Left lung (tissue), 10 donors: ENCODE results near the gene NPDC1. TPM values are rescaled to one million over a fixed set of nuclear protein-coding genes. Genes with fewer than 3 reads are reported as not detected.

Source experiments
- ATAC-seq: fragments of 200-7000 bp; cut with Tn5 transposase; one replicate; pipeline ENCODE4 v1.9.1; 2020; ENCODE audit warnings: moderate library complexity
- DNase-seq, 4 donors: peaks; one replicate each; pipeline ENCODE4 v3.0.0-alpha.2; 2013 to 2020
- H3K27ac ChIP-seq, 2 donors: fragments of 200-600 bp; sonication (generic) in 1 of 2; one replicate each; pipeline versions ENCODE4 v1.5.0 to v1.8.0; 2020 to 2021
- H3K27me3 ChIP-seq, 2 donors: fragments of 200-600 bp; sonication (generic) in 1 of 2; one replicate each; pipeline versions ENCODE4 v1.5.0 to v1.8.0; 2020 to 2021
- H3K36me3 ChIP-seq, 2 donors: fragments of 200-600 bp; sonication (generic) in 1 of 2; one replicate each; pipeline versions ENCODE4 v1.5.0 to v1.8.0; 2020 to 2021
- H3K4me1 ChIP-seq, 2 donors: fragments of 200-600 bp; one replicate each; pipeline ENCODE4 v1.8.0; 2021
- H3K4me3 ChIP-seq, 2 donors: fragments of 200-600 bp; sonication (generic) in 1 of 2; one replicate each; pipeline versions ENCODE4 v1.5.0 to v1.8.0; 2020 to 2021; ENCODE audit warnings: mild to moderate bottlenecking in 1 of 2
- H3K9me3 ChIP-seq, 2 donors: fragments of 200-600 bp; sonication (generic) in 1 of 2; one replicate each; pipeline versions ENCODE4 v1.5.0 to v1.8.0; 2020 to 2021
- CTCF ChIP-seq, 2 donors: fragments of 200-600 bp; sonication (generic) in 1 of 2; IDR thresholded peaks; one replicate each; pipeline versions ENCODE4 v1.5.0 to v1.8.0; 2021; ENCODE audit warnings: antibody characterized with exemption in 2 of 2
- intact Hi-C, 2 donors: fragments of 100-400 bp; cut with DNase I; formaldehyde crosslinking; loops; one replicate each; pipeline versions ENCODE4 v1.11.2 to v1.14.2; 2022
- polyA plus RNA-seq, 6 donors: library from polyadenylated mRNA; unstranded; fragments of 120-200 nt; gene quantifications; one replicate each; pipeline ENCODE4 v1.2.1, GENCODE V29; 2013; ENCODE audit not compliant: insufficient read length in 6 of 6
- total RNA-seq, 2 donors: library from RNA; stranded (reverse); fragmentation: NEBNext Ultra II Directional; extraction: Animal tissue kit (Norgen Biotek cat#: 25700); gene quantifications; one replicate each; pipeline ENCODE4 v1.2.1, GENCODE V29; 2021
- donor health status: DM: no; HTN: yes; CAD: no.
- donor health status: DM: no; HTN: no; CAD: no.

NPDC1 gene
- total and polyA plus RNA-seq, 8 donors, result 24.4 to 105 (median 31.7) TPM

- H3K27me3 ChIP-seq, result peaks cover 15 to 40% of the 10 kb centered on the region in 2 donors
- DNase-seq (peak in 2 of 4 donors; percentile 51 to 70), ATAC-seq (no peak)
- TF ChIP-seq CTCF (IDR thresholded peaks at IDR 0.05), result no peak
- no peak overlapping the region for H3K27ac ChIP-seq
- peaks cover 9 to 38% of the 10 kb centered on the region in 2 donors for H3K4me1 ChIP-seq
- intact Hi-C loops, result no loop called here
- H3K4me3 ChIP-seq, result no peak overlapping the region
- H3K36me3 ChIP-seq, result no peaks in the 10 kb centered on the region
- H3K9me3 ChIP-seq, result no peaks in the 10 kb centered on the region
Observed at GRCh38 chr9:137056739-137057415, 10.9 kb upstream of the NPDC1 start.

- H3K36me3 ChIP-seq, result no peaks in the 10 kb centered on the region
- no peak for TF ChIP-seq CTCF (IDR thresholded peaks at IDR 0.05)
- no peaks in the 10 kb centered on the region for H3K9me3 ChIP-seq
- ATAC-seq, result peak; percentile 64
- peaks cover 15 to 52% of the 10 kb centered on the region in 2 donors for H3K27me3 ChIP-seq
- peaks cover 9 to 38% of the 10 kb centered on the region in 2 donors for H3K4me1 ChIP-seq
- H3K4me3 ChIP-seq, result no peak overlapping the region
- H3K27ac ChIP-seq, result no peak overlapping the region
- intact Hi-C loops, result no loop called here
- DNase-seq, result peak; percentile 78 to 96 (median 88)
Observed at GRCh38 chr9:137055385-137056364, 9.7 kb upstream of the NPDC1 start.

GRCh38 chr9:137054932-137055384 is 9.0 kb upstream of the NPDC1 start:
- Histone ChIP-seq H3K27me3 (peaks cover 15 to 59% of the 10 kb centered on the region in 2 donors), H3K27ac (no peak overlapping the region), H3K4me3 (no peak overlapping the region), H3K4me1 (peaks cover 9 to 38% of the 10 kb centered on the region in 2 donors), H3K36me3 (no peaks in the 10 kb centered on the region), H3K9me3 (no peaks in the 10 kb centered on the region)
- DNase-seq, result no peak
- no peak for TF ChIP-seq CTCF (IDR thresholded peaks at IDR 0.05)
- intact Hi-C loops, result no loop called here
- ATAC-seq, result no peak

GRCh38 chr9:137053944-137054931 is 8.3 kb upstream of the NPDC1 start, which contains the start of gene ENTPD2:
Gene ENTPD2 (minus strand): TSS chr9:137054061. CDS start chr9:137053997, 64 bp downstream.
- Histone ChIP-seq H3K4me3 (peak within 1 kb of the TSS; percentile 15 to 40), H3K9me3 (no peaks in the 10 kb centered on the region), H3K27me3 (peaks cover 21 to 67% of the 10 kb centered on the region in 2 donors), H3K27ac (no peak within 1 kb of the TSS), H3K36me3 (no peaks in the 10 kb centered on the region), H3K4me1 (peaks cover 9 to 38% of the 10 kb centered on the region in 2 donors)
- no peak for TF ChIP-seq CTCF (IDR thresholded peaks at IDR 0.05)
- peak; percentile 90 for ATAC-seq
- intact Hi-C loops, result no loop called here
- peak in 1 of 4 donors; percentile 90 for DNase-seq
